CD4-positive, alpha-beta T cell treated with Interleukin-17A for 4 hours (primary cell): ENCODE results near the gene VAV2.
"Not testable (repeated sequence)": the region's sequence is repeated elsewhere in the genome, so short reads cannot be mapped to it uniquely, and the experiment has no call there.

Source experiments
- DNase-seq: peaks from one replicate; pipeline ENCODE4 v3.0.0-alpha.2; 2020; ENCODE audit warnings: mixed read lengths

Gene VAV2

GRCh38 chr9:133777068-133777791 is 214.9 kb downstream of the VAV2 start:
- DNase-seq = no peak

- no peak for DNase-seq
Observed at GRCh38 chr9:133775951-133776905, 215.9 kb downstream of the VAV2 start.

GRCh38 chr9:133775291-133775690 is 216.8 kb downstream of the VAV2 start:
- DNase-seq = no peak

- no peak for DNase-seq
Observed at GRCh38 chr9:133774799-133775198, 217.3 kb downstream of the VAV2 start.

GRCh38 chr9:133773889-133774655 is 218.1 kb downstream of the VAV2 start:
- no peak for DNase-seq

GRCh38 chr9:133772581-133772980 is 219.5 kb downstream of the VAV2 start:
- no peak for DNase-seq

- no peak for DNase-seq
Observed at GRCh38 chr9:133771486-133772482, 220.3 kb downstream of the VAV2 start.

- DNase-seq = no peak
Observed at GRCh38 chr9:133770076-133770777, 221.9 kb downstream of the VAV2 start.

- DNase-seq = no peak
Observed at GRCh38 chr9:133769511-133770075, 222.5 kb downstream of the VAV2 start.

GRCh38 chr9:133768859-133769510 is 223.1 kb downstream of the VAV2 start:
- DNase-seq = no peak

GRCh38 chr9:133768371-133768858 is 223.7 kb downstream of the VAV2 start:
- DNase-seq = no peak

- DNase-seq = no peak
Observed at GRCh38 chr9:133767625-133768024, 224.5 kb downstream of the VAV2 start.

GRCh38 chr9:133767008-133767407 is 225.1 kb downstream of the VAV2 start:
- DNase-seq = no peak

GRCh38 chr9:133766234-133766633 is 225.9 kb downstream of the VAV2 start:
- DNase-seq = not testable (repeated sequence)

GRCh38 chr9:133763272-133764183 is 228.6 kb downstream of the VAV2 start:
- no peak for DNase-seq

- DNase-seq = no peak
Observed at GRCh38 chr9:133762488-133763271, 229.4 kb downstream of the VAV2 start.

GRCh38 chr9:133761641-133762248 is 230.4 kb downstream of the VAV2 start:
- DNase-seq = no peak
